HepG2 (cell line): ENCODE data around the gene NEAT1. TPM values are rescaled to one million over a fixed set of nuclear protein-coding genes. Genes with fewer than 3 reads are reported as not detected.

Source experiments
- ARNT2 ChIP-seq: sonication (generic); formaldehyde crosslinking; IDR thresholded peaks from 2 replicates; pipeline ENCODE4 v1.8.0; 2022; ENCODE audit warnings: mild to moderate bottlenecking, low read depth, missing genetic modification reagents, moderate library complexity
- CREM ChIP-seq, 2 experiments: sonication (generic) in 1 of 2; formaldehyde crosslinking in 1 of 2; IDR thresholded peaks; 2 replicates each; pipeline versions ENCODE4 v1.4.0 to v1.6.1; 2016 to 2020; ENCODE audit warnings: antibody characterized with exemption in 1 of 2, mild to moderate bottlenecking in 1 of 2, missing genetic modification reagents in 1 of 2
- ETV5 ChIP-seq: IDR thresholded peaks from 2 replicates; pipeline ENCODE4 v1.6.1; 2018; ENCODE audit warnings: missing biosample characterization, missing genetic modification reagents, inconsistent platforms, borderline replicate concordance
- GTF3A ChIP-seq: sonication (generic); formaldehyde crosslinking; conservative IDR thresholded peaks from 2 replicates; pipeline ENCODE4 v1.4.0; 2020; ENCODE audit warnings: mild to moderate bottlenecking, missing genetic modification reagents
- HNF4A ChIP-seq: sonication (generic); formaldehyde crosslinking; IDR thresholded peaks from 2 replicates; pipeline ENCODE4 v1.4.0; 2020; ENCODE audit warnings: missing genetic modification reagents
- MAFK ChIP-seq, 2 experiments: IDR thresholded peaks in 1 of 2; conservative IDR thresholded peaks in 1 of 2; 2 replicates each; pipeline ENCODE4 v1.6.1; 2011; ENCODE audit warnings: improper control_type of control experiment in 2 of 2, low read length in 2 of 2
- NFE2L1 ChIP-seq: sonication (generic); formaldehyde crosslinking; IDR thresholded peaks from 2 replicates; pipeline ENCODE4 v1.4.0; 2020; ENCODE audit warnings: missing genetic modification reagents, mild to moderate bottlenecking, borderline replicate concordance
- NR2C2 ChIP-seq: sonication (generic); formaldehyde crosslinking; IDR thresholded peaks from 2 replicates; pipeline ENCODE4 v1.4.0; 2020; ENCODE audit warnings: missing genetic modification reagents, mild to moderate bottlenecking, moderate library complexity, borderline replicate concordance
- RBM22 ChIP-seq: fragments of 200-400 bp; formaldehyde crosslinking; optimal IDR thresholded peaks from 2 replicates; pipeline ENCODE3; 2017; ENCODE audit warnings: mild to moderate bottlenecking, low read length, moderate library complexity
- REL ChIP-seq: sonication (generic); formaldehyde crosslinking; conservative IDR thresholded peaks from 2 replicates; pipeline ENCODE4 v1.8.0; 2022; ENCODE audit warnings: mild to moderate bottlenecking, missing genetic modification reagents, moderate library complexity
- REPIN1 ChIP-seq: sonication (generic); formaldehyde crosslinking; IDR thresholded peaks from 2 replicates; pipeline ENCODE4 v1.8.0; 2022; ENCODE audit warnings: missing genetic modification reagents, low read depth, mild to moderate bottlenecking, borderline replicate concordance
- ZFP37 ChIP-seq: sonication (generic); formaldehyde crosslinking; IDR thresholded peaks from 2 replicates; pipeline ENCODE4 v1.4.0; 2020; ENCODE audit warnings: missing genetic modification reagents, borderline replicate concordance
- ZNF121 ChIP-seq: sonication (generic); formaldehyde crosslinking; IDR thresholded peaks from 2 replicates; pipeline ENCODE4 v1.5.0; 2020; ENCODE audit warnings: mild to moderate bottlenecking, missing genetic modification reagents
- ZNF264 ChIP-seq: sonication (generic); formaldehyde crosslinking; IDR thresholded peaks from 2 replicates; pipeline ENCODE4 v1.4.0; 2020; ENCODE audit warnings: missing genetic modification reagents
- ZNF556 ChIP-seq: sonication (generic); formaldehyde crosslinking; IDR thresholded peaks from 2 replicates; pipeline ENCODE4 v1.4.0; 2020; ENCODE audit warnings: mild to moderate bottlenecking, missing genetic modification reagents, borderline replicate concordance
- ZNF674 ChIP-seq: sonication (generic); formaldehyde crosslinking; IDR thresholded peaks from 2 replicates; pipeline ENCODE4 v1.5.0; 2020; ENCODE audit warnings: low read depth, mild to moderate bottlenecking, missing genetic modification reagents
- polyA plus RNA-seq, 8 experiments: library from polyadenylated mRNA; depleted of rRNA in 3 of 8; stranded (reverse) in 7 of 8; unstranded in 1 of 8; fragments of >200 nt; fragmentation: Illumina TruSeq in 4 of 8; extraction: Trizol in 4 of 8; gene quantifications; 2 replicates each; pipeline versions ENCODE4 v1.2.1 to v1.2.3, GENCODE V29; 2011 to 2016; ENCODE audit warnings: low read depth in 4 of 8, missing spikeins in 1 of 8, mixed read lengths in 1 of 8; ENCODE audit not compliant: insufficient read depth in 1 of 8
- total RNA-seq, 5 experiments: library from RNA; depleted of rRNA; stranded (reverse); fragments of >200 nt; fragmentation: Illumina TruSeq; extraction: Trizol; gene quantifications; 2 replicates each; pipeline ENCODE4 v1.2.3, GENCODE V29; 2016; ENCODE audit warnings: low read depth in 1 of 5
- TF ChIP-seq, protein P1 (sequence below): sonication (generic); formaldehyde crosslinking; IDR thresholded peaks from 2 replicates; pipeline ENCODE4 v1.4.0; 2020; ENCODE audit warnings: missing genetic modification reagents, borderline replicate concordance
- TF ChIP-seq, protein P2 (sequence below): sonication (generic); formaldehyde crosslinking; IDR thresholded peaks from 2 replicates; pipeline ENCODE4 v1.5.1; 2020; ENCODE audit warnings: mild to moderate bottlenecking, missing genetic modification reagents, moderate library complexity
- TF ChIP-seq, protein P3 (sequence below): sonication (generic); formaldehyde crosslinking; IDR thresholded peaks from 2 replicates; pipeline ENCODE4 v1.8.1; 2023; ENCODE audit warnings: mild to moderate bottlenecking, moderate library complexity, missing genetic modification reagents

The NEAT1 gene
- total and polyA plus RNA-seq, 2 of the 13 experiments (the other 11 are each of a cell fraction or from before 2014, with no cell fraction given) = 20.5 to 41.2 TPM

DNA sequence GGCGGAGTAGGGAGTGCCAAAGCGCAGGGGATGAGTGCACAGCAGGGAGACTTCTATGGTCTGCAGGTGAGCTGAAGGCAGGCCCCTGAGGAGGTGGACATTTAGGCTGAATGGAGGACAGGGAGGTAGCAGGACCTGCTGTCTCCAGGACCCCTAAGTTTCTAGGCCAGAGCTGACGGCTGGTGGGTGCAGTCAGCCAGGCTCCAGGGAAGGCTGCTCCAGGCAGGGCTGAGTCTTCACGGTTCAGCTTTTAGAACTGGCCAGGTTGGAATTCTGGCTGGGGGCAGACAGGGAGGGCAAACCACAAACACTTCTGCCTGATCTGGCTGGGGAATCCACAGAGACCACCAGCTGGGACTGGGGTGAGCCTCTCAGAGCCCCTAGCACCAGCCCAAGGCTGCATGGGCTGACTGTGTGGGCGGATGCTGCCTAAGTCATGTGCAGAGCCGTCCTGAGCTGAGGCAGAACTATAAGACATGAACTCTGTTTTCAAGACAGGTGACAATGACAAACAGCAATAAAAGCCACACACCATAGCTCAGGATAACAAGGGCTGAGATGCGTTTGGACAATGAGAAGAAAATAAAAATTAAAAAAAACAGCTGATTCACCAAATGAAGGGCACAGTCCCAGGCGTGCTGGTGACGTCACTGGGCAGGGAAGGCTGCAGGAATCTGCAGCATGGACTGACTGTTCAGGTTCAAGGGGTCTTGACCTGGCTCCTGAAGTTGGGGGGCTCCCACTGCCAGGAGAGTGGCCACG, 65.9 kb downstream of the NEAT1 start (continued):
- TF ChIP-seq, protein P1, sequence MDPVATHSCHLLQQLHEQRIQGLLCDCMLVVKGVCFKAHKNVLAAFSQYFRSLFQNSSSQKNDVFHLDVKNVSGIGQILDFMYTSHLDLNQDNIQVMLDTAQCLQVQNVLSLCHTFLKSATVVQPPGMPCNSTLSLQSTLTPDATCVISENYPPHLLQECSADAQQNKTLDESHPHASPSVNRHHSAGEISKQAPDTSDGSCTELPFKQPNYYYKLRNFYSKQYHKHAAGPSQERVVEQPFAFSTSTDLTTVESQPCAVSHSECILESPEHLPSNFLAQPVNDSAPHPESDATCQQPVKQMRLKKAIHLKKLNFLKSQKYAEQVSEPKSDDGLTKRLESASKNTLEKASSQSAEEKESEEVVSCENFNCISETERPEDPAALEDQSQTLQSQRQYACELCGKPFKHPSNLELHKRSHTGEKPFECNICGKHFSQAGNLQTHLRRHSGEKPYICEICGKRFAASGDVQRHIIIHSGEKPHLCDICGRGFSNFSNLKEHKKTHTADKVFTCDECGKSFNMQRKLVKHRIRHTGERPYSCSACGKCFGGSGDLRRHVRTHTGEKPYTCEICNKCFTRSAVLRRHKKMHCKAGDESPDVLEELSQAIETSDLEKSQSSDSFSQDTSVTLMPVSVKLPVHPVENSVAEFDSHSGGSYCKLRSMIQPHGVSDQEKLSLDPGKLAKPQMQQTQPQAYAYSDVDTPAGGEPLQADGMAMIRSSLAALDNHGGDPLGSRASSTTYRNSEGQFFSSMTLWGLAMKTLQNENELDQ (CRISPR knock-in tag) = no peak
- no peak; the same call in 1 of the 2 replicates for TF ChIP-seq ZNF264 (CRISPR knock-in tag)
- TF ChIP-seq ZNF556 (CRISPR knock-in tag) = 0 out of 2 replicates have a peak, but pooled peaks have one; percentile 10
- no peak; the same call in 1 of the 2 replicates for TF ChIP-seq ZFP37 (CRISPR knock-in tag)
- peak; percentile 31 for TF ChIP-seq RBM22
- peak; percentile 27; the same call in 1 of the 2 replicates for TF ChIP-seq REL (CRISPR knock-in tag)
- TF ChIP-seq CREM (IDR thresholded peaks at IDR 0.05) = peak; percentile 83
- TF ChIP-seq CREM (CRISPR knock-in tag; IDR thresholded peaks at IDR 0.05) = no peak
- no peak for TF ChIP-seq REPIN1 (CRISPR knock-in tag)
- TF ChIP-seq NR2C2 = 0 out of 2 replicates have a peak, but pooled peaks have one; percentile 9
- 0 out of 4 replicates have a peak, but pooled peaks of 1 of the 2 experiments have one; percentile 4 for TF ChIP-seq MAFK (conservative IDR thresholded peaks at IDR 0.05 in 1 of 2, IDR thresholded peaks at IDR 0.05 in 1 of 2; ENCODE audit: low read length in 2 of 2)
- TF ChIP-seq ZNF121 = 0 out of 2 replicates have a peak, but pooled peaks have one; percentile 10
- TF ChIP-seq, protein P2, sequence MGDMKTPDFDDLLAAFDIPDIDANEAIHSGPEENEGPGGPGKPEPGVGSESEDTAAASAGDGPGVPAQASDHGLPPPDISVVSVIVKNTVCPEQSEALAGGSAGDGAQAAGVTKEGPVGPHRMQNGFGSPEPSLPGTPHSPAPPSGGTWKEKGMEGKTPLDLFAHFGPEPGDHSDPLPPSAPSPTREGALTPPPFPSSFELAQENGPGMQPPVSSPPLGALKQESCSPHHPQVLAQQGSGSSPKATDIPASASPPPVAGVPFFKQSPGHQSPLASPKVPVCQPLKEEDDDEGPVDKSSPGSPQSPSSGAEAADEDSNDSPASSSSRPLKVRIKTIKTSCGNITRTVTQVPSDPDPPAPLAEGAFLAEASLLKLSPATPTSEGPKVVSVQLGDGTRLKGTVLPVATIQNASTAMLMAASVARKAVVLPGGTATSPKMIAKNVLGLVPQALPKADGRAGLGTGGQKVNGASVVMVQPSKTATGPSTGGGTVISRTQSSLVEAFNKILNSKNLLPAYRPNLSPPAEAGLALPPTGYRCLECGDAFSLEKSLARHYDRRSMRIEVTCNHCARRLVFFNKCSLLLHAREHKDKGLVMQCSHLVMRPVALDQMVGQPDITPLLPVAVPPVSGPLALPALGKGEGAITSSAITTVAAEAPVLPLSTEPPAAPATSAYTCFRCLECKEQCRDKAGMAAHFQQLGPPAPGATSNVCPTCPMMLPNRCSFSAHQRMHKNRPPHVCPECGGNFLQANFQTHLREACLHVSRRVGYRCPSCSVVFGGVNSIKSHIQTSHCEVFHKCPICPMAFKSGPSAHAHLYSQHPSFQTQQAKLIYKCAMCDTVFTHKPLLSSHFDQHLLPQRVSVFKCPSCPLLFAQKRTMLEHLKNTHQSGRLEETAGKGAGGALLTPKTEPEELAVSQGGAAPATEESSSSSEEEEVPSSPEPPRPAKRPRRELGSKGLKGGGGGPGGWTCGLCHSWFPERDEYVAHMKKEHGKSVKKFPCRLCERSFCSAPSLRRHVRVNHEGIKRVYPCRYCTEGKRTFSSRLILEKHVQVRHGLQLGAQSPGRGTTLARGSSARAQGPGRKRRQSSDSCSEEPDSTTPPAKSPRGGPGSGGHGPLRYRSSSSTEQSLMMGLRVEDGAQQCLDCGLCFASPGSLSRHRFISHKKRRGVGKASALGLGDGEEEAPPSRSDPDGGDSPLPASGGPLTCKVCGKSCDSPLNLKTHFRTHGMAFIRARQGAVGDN (CRISPR knock-in tag) = 0 out of 2 replicates have a peak, but pooled peaks have one; percentile 1
- TF ChIP-seq ARNT2 (CRISPR knock-in tag) = peak; percentile 40; the same call in 1 of the 2 replicates
- 0 out of 2 replicates have a peak, but pooled peaks have one; percentile 3 for TF ChIP-seq HNF4A (CRISPR knock-in tag)
- 0 out of 2 replicates have a peak, but pooled peaks have one; percentile 61 for TF ChIP-seq NFE2L1
- TF ChIP-seq GTF3A (CRISPR knock-in tag) = 0 out of 2 replicates have a peak, but pooled peaks have one; percentile 46
- no peak for TF ChIP-seq ETV5
- TF ChIP-seq, protein P3, sequence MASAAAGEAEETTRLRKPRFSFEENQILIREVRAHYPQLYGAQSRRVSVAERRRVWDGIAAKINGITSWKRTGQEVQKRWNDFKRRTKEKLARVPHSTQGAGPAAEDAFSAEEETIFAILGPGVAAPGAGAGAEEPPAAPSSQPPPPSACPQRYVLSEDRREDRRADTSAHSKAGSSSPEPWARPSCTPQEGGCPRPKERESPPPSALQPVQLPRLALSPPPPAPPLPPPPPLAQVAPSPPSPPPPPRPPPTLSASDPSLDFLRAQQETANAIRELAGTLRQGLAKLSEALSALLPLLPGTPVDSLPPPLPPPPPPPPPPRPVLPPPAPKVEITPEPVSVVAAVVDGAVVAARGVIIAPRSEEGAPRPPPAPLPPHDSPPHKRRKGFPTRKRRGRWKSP (CRISPR knock-in tag) = 0 out of 2 replicates have a peak, but pooled peaks have one; percentile 57
- no peak for TF ChIP-seq ZNF674 (CRISPR knock-in tag)
